GM12872 (cell line): ENCODE data around the gene GAL.

ENCODE experiments used
- CTCF ChIP-seq: IDR thresholded peaks from 3 replicates; pipeline ENCODE4 v1.5.1; 2011; ENCODE audit warnings: low read depth, mild to moderate bottlenecking, low read length, moderate library complexity; ENCODE audit not compliant: insufficient read depth

GAL gene

GRCh38 chr11:68670208-68670992 is 13.9 kb upstream of the GAL start:
- no peak for TF ChIP-seq CTCF

GRCh38 chr11:68673306-68673945 is 10.9 kb upstream of the GAL start:
- TF ChIP-seq CTCF, result no peak

- no peak for TF ChIP-seq CTCF
Observed at GRCh38 chr11:68673991-68674390, 10.4 kb upstream of the GAL start.

GRCh38 chr11:68674461-68674860 is 9.9 kb upstream of the GAL start:
- no peak for TF ChIP-seq CTCF

- TF ChIP-seq CTCF, result no peak
Observed at GRCh38 chr11:68677432-68677831, 6.9 kb upstream of the GAL start.

- no peak for TF ChIP-seq CTCF
Observed at GRCh38 chr11:68678031-68678441, 6.3 kb upstream of the GAL start.

GRCh38 chr11:68680541-68681231 is 3.7 kb upstream of the GAL start:
- TF ChIP-seq CTCF, result no peak
